ENCODE measurements around the gene PPP2R5D.
A peak's percentile ranks its signal among the peaks of the same experiment; 100 is the strongest.

PPP2R5D gene

GRCh38 chr6:42963179-42963854, 21.1 kb upstream of the PPP2R5D start:
- FAIRE-seq (no peak), DNase-seq (ENCODE audit: insufficient read length, low spot score) (no peak)
- TF ChIP-seq, protein P1, sequence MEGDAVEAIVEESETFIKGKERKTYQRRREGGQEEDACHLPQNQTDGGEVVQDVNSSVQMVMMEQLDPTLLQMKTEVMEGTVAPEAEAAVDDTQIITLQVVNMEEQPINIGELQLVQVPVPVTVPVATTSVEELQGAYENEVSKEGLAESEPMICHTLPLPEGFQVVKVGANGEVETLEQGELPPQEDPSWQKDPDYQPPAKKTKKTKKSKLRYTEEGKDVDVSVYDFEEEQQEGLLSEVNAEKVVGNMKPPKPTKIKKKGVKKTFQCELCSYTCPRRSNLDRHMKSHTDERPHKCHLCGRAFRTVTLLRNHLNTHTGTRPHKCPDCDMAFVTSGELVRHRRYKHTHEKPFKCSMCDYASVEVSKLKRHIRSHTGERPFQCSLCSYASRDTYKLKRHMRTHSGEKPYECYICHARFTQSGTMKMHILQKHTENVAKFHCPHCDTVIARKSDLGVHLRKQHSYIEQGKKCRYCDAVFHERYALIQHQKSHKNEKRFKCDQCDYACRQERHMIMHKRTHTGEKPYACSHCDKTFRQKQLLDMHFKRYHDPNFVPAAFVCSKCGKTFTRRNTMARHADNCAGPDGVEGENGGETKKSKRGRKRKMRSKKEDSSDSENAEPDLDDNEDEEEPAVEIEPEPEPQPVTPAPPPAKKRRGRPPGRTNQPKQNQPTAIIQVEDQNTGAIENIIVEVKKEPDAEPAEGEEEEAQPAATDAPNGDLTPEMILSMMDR (IDR thresholded peaks at IDR 0.05; ENCODE audit: insufficient read depth, missing control alignments): no peak

GRCh38 chr6:42963855-42964605, 20.3 kb upstream of the PPP2R5D start:
- DNase-seq (ENCODE audit: insufficient read length, low spot score) (peak; percentile 50), FAIRE-seq (no peak)
- TF ChIP-seq, protein P1 (IDR thresholded peaks at IDR 0.05; ENCODE audit: insufficient read depth, missing control alignments): peak; percentile 53

DNA sequence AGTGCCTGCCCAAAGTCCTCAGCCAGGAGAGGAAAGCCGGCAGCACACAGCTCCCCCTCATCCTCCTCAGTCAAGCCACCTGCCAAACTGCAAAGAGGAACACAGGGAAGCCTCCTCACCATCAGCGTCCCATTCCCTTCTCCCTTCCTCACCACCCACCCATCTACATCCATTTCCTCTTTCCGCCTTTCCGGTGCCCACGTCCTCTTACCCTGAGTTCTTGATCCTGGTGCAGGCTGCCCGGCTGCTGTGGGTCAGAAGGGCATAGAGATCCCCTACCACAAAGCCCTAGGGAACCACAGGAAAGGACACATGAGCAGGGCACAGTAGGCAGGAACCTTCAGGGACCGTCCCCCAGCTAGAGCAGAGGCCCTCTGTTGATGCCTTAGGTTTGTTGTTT, 17.8 kb upstream of the PPP2R5D start:
- DNase-seq (ENCODE audit: insufficient read length, low spot score) (no peak), FAIRE-seq (no peak)
- TF ChIP-seq, protein P1 (IDR thresholded peaks at IDR 0.05; ENCODE audit: insufficient read depth, missing control alignments): no peak

DNA sequence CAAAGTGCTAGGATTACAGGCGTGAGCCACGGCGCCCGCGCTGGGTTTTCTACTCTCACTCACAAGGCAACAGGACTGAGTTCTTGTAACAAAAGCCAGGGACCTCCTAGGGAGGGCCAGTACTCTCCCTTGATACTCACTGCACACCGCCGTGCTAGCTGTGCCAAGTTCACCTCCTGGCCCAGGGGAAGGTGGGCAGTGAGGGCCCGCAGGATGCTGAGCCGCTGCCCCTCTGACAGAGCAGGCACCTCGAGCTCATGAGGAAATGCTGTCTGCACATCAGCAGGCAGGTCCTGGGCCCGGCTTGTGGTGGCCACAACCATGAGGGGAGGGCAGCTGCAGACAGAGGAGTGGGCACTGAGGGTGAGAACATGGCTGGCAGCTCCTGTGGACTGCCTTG, 17.1 kb upstream of the PPP2R5D start:
- no peak for FAIRE-seq
- TF ChIP-seq, protein P1 (IDR thresholded peaks at IDR 0.05; ENCODE audit: insufficient read depth, missing control alignments): no peak
- DNase-seq (ENCODE audit: insufficient read length, low spot score): no peak

DNA sequence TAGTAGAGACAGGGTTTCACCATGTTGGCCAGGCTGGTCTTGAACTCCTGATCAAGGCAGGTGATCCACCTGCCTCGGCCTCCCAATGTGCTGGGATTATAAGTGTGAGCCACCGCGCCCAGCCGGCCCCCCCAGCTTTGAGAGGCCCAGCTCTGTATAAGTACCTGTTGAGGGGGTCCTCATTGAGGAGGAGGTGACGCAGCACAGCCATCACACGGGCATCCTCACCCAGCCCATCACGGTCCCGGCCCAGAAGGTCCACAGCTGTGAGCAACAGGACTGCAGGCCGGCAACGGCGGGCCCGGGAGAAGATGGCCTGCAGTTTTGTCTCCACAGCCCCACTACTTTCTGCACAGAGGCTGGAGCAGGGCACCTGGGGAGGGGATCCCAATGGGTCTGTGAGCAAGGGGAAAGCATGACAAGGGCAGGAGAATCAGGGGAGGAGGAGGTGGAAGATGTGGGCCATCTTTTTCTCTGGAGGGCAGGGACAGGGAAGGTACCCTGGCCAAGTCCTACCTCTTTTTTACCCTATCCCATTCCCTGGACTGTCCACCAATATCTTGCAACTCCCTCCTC, 16.2 kb upstream of the PPP2R5D start:
- TF ChIP-seq, protein P1 (IDR thresholded peaks at IDR 0.05; ENCODE audit: insufficient read depth, missing control alignments): no peak
- FAIRE-seq (no peak), DNase-seq (ENCODE audit: insufficient read length, low spot score) (no peak)

DNA sequence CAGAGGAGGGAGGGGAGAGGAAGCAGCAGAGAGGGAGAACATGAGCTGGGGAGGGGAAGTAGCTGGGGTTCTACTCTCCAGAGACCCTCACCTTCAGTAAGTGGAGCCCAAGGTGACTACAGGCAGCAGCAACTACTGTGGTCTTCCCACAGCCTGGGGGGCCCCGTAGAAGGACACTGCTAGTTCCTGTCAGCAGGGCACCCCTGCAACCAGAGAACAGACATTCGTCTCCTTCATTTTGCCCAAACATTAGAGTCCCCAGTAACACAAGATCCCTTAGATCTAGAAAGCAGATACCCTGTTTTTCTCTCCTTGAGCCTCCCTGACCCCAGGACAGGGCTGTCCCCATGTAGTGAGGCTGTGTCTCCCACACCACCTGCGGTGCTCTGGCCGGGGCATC, 15.6 kb upstream of the PPP2R5D start:
- FAIRE-seq: no peak
- TF ChIP-seq, protein P1 (IDR thresholded peaks at IDR 0.05; ENCODE audit: insufficient read depth, missing control alignments): no peak

GRCh38 chr6:42969431-42969830, 14.9 kb upstream of the PPP2R5D start:
- TF ChIP-seq, protein P1 (IDR thresholded peaks at IDR 0.05; ENCODE audit: insufficient read depth, missing control alignments): no peak
- FAIRE-seq: no peak
- DNase-seq (ENCODE audit: insufficient read length, low spot score): no peak

More for the DNA sequence above, 15.6 kb upstream of the PPP2R5D start:
- no peak for DNase-seq (ENCODE audit: insufficient read length, low spot score)

All from D721Med (cell line).